Neural cell (in vitro differentiated cells): ENCODE data around the gene LRRC19. TPM values are rescaled to one million over a fixed set of nuclear protein-coding genes. Genes with fewer than 3 reads are reported as not detected.

Experiments
- H2AFZ ChIP-seq: fragments of 200-600, 300-800 bp; sonication (generic), shearing (Covaris generic); 2 replicates; pipeline ENCODE4 v1.6.0; 2014; ENCODE audit warnings: low read depth, mild to moderate bottlenecking, antibody characterized with exemption, low read length, moderate library complexity
- H3F3A ChIP-seq: fragments of 200-600 bp; shearing (Covaris generic); 2 replicates; pipeline ENCODE4 v1.6.1; 2016; ENCODE audit warnings: mild to moderate bottlenecking, moderate library complexity, mixed read lengths, antibody characterized with exemption, low read length; ENCODE audit not compliant: insufficient read depth, poor library complexity, severe bottlenecking
- H3K27ac ChIP-seq: fragments of 200-600, 300-800 bp; sonication (generic), shearing (Covaris generic); 2 replicates; pipeline ENCODE4 v1.5.1; 2014; ENCODE audit warnings: mild to moderate bottlenecking, low read length, moderate library complexity
- H3K27me3 ChIP-seq: fragments of 300-800, 200-600 bp; sonication (generic), shearing (Covaris generic); 2 replicates; pipeline ENCODE4 v1.6.0; 2014; ENCODE audit warnings: mild to moderate bottlenecking, low read depth, low read length, moderate library complexity; ENCODE audit not compliant: insufficient read depth
- H3K36me3 ChIP-seq: fragments of 300-800, 200-600 bp; sonication (generic), shearing (Covaris generic); 2 replicates; pipeline ENCODE4 v1.5.1; 2014; ENCODE audit warnings: mild to moderate bottlenecking, antibody characterized with exemption, low read length, moderate library complexity; ENCODE audit not compliant: insufficient read depth
- H3K4me2 ChIP-seq: fragments of 300-800, 200-600 bp; sonication (generic), shearing (Covaris generic); 2 replicates; pipeline ENCODE4 v1.6.0; 2014; ENCODE audit warnings: mild to moderate bottlenecking, low read length
- H3K4me3 ChIP-seq: fragments of 300-800, 200-600 bp; sonication (generic), shearing (Covaris generic); 2 replicates; pipeline ENCODE4 v1.5.1; 2014; ENCODE audit warnings: mild to moderate bottlenecking, low read length, moderate library complexity
- H3K79me2 ChIP-seq: fragments of 200-600 bp; shearing (Covaris generic); replicated peaks from 2 replicates; pipeline ENCODE4 v1.6.0; 2014; ENCODE audit warnings: mild to moderate bottlenecking, low read length, moderate library complexity; ENCODE audit not compliant: insufficient read depth
- H3K9ac ChIP-seq: fragments of 300-800, 200-600 bp; sonication (generic), shearing (Covaris generic); 2 replicates; pipeline ENCODE4 v1.6.1; 2016; ENCODE audit warnings: mild to moderate bottlenecking, low read length, mixed read lengths
- H3K9me2 ChIP-seq: fragments of 200-600 bp; shearing (Covaris generic); 2 replicates; pipeline ENCODE4 v1.6.1; 2016; ENCODE audit warnings: mild to moderate bottlenecking, low read length, mixed read lengths; ENCODE audit not compliant: insufficient read depth
- H3K9me3 ChIP-seq: fragments of 200-600, 300-800 bp; sonication (generic), shearing (Covaris generic); 2 replicates; pipeline ENCODE4 v1.6.1; 2016; ENCODE audit warnings: mild to moderate bottlenecking, mixed run types, low read length, moderate library complexity, mixed read lengths
- H4K20me1 ChIP-seq: fragments of 200-600 bp; shearing (Covaris generic); 2 replicates; pipeline ENCODE4 v1.6.1; 2016; ENCODE audit warnings: mild to moderate bottlenecking, mixed run types; ENCODE audit not compliant: insufficient read depth
- EP300 ChIP-seq: fragments of 450-650 bp; conservative IDR thresholded peaks from 2 replicates; pipeline ENCODE4 v1.6.1; 2014; ENCODE audit warnings: antibody characterized with exemption, mild to moderate bottlenecking, moderate library complexity; ENCODE audit not compliant: poor library complexity, severe bottlenecking
- EZH2 ChIP-seq: fragments of 200-600, 300-800 bp; shearing (Covaris generic), sonication (generic); IDR thresholded peaks from 2 replicates; pipeline ENCODE4 v1.6.1; 2014; ENCODE audit warnings: antibody characterized with exemption, low read length, borderline replicate concordance, mild to moderate bottlenecking; ENCODE audit not compliant: insufficient read depth, poor library complexity, severe bottlenecking
- MXI1 ChIP-seq: fragments of 450-650 bp; conservative IDR thresholded peaks from 2 replicates; pipeline ENCODE4 v1.6.1; 2014; ENCODE audit warnings: antibody characterized with exemption, mild to moderate bottlenecking; ENCODE audit not compliant: poor library complexity, severe bottlenecking
- POLR2AphosphoS5 ChIP-seq: IDR thresholded peaks from 2 replicates; pipeline ENCODE4 v1.6.1; 2012
- RAD21 ChIP-seq: fragments of 450-650 bp; conservative IDR thresholded peaks from 2 replicates; pipeline ENCODE4 v1.6.1; 2014; ENCODE audit warnings: antibody characterized with exemption, mild to moderate bottlenecking, moderate library complexity
- SMC3 ChIP-seq: fragments of 450-650 bp; conservative IDR thresholded peaks from 2 replicates; pipeline ENCODE4 v1.6.1; 2014; ENCODE audit warnings: antibody characterized with exemption, mild to moderate bottlenecking, moderate library complexity; ENCODE audit not compliant: poor library complexity
- TAF1 ChIP-seq: IDR thresholded peaks from 2 replicates; pipeline ENCODE4 v1.6.1; 2012; ENCODE audit warnings: low read depth
- polyA plus RNA-seq: library from polyadenylated mRNA; depleted of rRNA; stranded (reverse); fragments of >200 nt; gene quantifications from 2 replicates; pipeline ENCODE4 v1.2.3, GENCODE V29; 2014
- TF ChIP-seq, protein P1 (sequence below): fragments of 450-650 bp; IDR thresholded peaks from 2 replicates; pipeline ENCODE4 v1.5.1; 2014; ENCODE audit warnings: antibody characterized with exemption, mild to moderate bottlenecking, moderate library complexity; ENCODE audit not compliant: poor library complexity, severe bottlenecking
- TF ChIP-seq, protein P2 (sequence below): IDR thresholded peaks from 2 replicates; pipeline ENCODE4 v1.6.1; 2012; ENCODE audit warnings: borderline replicate concordance

The LRRC19 gene
- polyA plus RNA-seq, 1 donor from 2014 or later: not detected

GRCh38 chr9:26950521-26950920 lies 55.0 kb downstream of the LRRC19 start:
- Histone ChIP-seq H3K4me2 (no peak overlapping the region), H3K9ac (no peak overlapping the region), H2AFZ (no peak overlapping the region), H3K79me2 (peaks cover 13% of the 10 kb centered on the region), H3K36me3 (no peaks in the 10 kb centered on the region), H3K9me3 (no peaks in the 10 kb centered on the region), H3K4me3 (no peak overlapping the region), H3K27me3 (no peaks in the 10 kb centered on the region), H3F3A (no peaks in the 10 kb centered on the region), H3K27ac (no peak overlapping the region), H4K20me1 (no peaks in the 10 kb centered on the region), H3K9me2 (no peaks in the 10 kb centered on the region)
- TF ChIP-seq EP300 (no peak), MXI1 (no peak), POLR2AphosphoS5 (no peak), SMC3 (no peak), TAF1 (no peak)
- TF ChIP-seq, protein P1, sequence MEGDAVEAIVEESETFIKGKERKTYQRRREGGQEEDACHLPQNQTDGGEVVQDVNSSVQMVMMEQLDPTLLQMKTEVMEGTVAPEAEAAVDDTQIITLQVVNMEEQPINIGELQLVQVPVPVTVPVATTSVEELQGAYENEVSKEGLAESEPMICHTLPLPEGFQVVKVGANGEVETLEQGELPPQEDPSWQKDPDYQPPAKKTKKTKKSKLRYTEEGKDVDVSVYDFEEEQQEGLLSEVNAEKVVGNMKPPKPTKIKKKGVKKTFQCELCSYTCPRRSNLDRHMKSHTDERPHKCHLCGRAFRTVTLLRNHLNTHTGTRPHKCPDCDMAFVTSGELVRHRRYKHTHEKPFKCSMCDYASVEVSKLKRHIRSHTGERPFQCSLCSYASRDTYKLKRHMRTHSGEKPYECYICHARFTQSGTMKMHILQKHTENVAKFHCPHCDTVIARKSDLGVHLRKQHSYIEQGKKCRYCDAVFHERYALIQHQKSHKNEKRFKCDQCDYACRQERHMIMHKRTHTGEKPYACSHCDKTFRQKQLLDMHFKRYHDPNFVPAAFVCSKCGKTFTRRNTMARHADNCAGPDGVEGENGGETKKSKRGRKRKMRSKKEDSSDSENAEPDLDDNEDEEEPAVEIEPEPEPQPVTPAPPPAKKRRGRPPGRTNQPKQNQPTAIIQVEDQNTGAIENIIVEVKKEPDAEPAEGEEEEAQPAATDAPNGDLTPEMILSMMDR: no peak

GRCh38 chr9:26949637-26950069 lies 55.8 kb downstream of the LRRC19 start:
- no peaks in the 10 kb centered on the region for H3K36me3 ChIP-seq
- H3K4me3 ChIP-seq: no peak overlapping the region
- no peaks in the 10 kb centered on the region for H3K9me2 ChIP-seq
- no peak overlapping the region for H2AFZ ChIP-seq
- H3K27ac ChIP-seq: no peak overlapping the region
- peaks cover 20% of the 10 kb centered on the region for H3K79me2 ChIP-seq
- no peaks in the 10 kb centered on the region for H3K27me3 ChIP-seq
- H3K9ac ChIP-seq: no peak overlapping the region
- no peaks in the 10 kb centered on the region for H4K20me1 ChIP-seq
- no peak overlapping the region for H3K4me2 ChIP-seq
- no peaks in the 10 kb centered on the region for H3F3A ChIP-seq
- no peaks in the 10 kb centered on the region for H3K9me3 ChIP-seq
- TF ChIP-seq POLR2AphosphoS5 (no peak), EP300 (no peak), RAD21 (no peak), MXI1 (no peak), EZH2 (no peak), TAF1 (no peak), SMC3 (no peak)
- TF ChIP-seq, protein P2, sequence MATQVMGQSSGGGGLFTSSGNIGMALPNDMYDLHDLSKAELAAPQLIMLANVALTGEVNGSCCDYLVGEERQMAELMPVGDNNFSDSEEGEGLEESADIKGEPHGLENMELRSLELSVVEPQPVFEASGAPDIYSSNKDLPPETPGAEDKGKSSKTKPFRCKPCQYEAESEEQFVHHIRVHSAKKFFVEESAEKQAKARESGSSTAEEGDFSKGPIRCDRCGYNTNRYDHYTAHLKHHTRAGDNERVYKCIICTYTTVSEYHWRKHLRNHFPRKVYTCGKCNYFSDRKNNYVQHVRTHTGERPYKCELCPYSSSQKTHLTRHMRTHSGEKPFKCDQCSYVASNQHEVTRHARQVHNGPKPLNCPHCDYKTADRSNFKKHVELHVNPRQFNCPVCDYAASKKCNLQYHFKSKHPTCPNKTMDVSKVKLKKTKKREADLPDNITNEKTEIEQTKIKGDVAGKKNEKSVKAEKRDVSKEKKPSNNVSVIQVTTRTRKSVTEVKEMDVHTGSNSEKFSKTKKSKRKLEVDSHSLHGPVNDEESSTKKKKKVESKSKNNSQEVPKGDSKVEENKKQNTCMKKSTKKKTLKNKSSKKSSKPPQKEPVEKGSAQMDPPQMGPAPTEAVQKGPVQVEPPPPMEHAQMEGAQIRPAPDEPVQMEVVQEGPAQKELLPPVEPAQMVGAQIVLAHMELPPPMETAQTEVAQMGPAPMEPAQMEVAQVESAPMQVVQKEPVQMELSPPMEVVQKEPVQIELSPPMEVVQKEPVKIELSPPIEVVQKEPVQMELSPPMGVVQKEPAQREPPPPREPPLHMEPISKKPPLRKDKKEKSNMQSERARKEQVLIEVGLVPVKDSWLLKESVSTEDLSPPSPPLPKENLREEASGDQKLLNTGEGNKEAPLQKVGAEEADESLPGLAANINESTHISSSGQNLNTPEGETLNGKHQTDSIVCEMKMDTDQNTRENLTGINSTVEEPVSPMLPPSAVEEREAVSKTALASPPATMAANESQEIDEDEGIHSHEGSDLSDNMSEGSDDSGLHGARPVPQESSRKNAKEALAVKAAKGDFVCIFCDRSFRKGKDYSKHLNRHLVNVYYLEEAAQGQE: no peak
- TF ChIP-seq, protein P1: no peak
